Measurements from ENCODE around the gene DDX46. TPM values are rescaled to one million over a fixed set of nuclear protein-coding genes. Genes with fewer than 3 reads are reported as not detected.
A peak's percentile ranks its signal among the peaks of the same experiment; 100 is the strongest.

The DDX46 gene
- total RNA-seq, 1 donor from 2014 or later = 66.3 TPM

DNA sequence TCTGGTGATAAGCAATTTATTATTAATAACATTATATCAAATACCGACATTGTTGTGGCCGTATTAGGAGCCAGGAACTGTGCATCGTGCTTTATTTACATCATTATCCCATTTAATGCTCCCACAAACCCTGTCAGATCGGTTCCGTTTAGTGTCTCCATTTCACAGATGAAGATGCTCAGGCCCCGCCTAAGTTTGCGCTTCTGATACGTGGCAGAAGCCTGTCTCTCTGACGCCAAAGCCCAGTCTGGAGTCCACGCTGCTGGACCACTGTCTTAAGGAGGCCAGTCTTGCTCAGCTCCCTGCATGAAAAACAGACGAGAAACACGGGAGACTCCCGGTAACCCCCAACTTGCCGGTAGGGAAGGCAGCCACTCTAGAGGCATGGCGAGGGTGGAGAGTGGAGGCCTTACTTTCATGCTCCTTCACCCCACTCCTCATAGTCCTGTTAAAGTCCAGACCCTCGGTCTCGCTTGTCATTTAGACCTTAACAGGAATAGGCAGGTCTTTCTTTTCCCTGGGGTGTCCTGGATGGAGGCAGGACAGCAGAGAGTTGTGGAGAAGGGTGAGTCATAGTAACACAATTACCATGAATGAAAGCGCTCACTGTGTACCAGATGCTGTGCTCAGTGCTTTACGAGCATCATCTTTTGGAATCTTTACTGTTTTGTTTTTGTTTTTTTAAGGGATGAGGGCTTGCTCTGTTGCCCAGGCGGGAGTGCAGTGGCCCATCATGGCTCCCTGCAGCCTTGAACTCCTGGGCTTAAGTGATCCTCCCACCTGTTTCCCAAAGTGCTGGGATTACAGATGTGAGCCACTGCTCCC, 116.5 kb downstream of the DDX46 start:
- Mint-ChIP-seq H3K36me3 (peaks cover 10% of the 10 kb centered on the region), H3K9me3 (no peaks in the 10 kb centered on the region), H3K4me1 (ENCODE audit: unreplicated experiment) (peaks cover 24% of the 10 kb centered on the region), H3K4me3 (peak overlapping the region; percentile 97), H3K27ac (peak overlapping the region; percentile 89), H3K27me3 (no peaks in the 10 kb centered on the region)
- TF ChIP-seq, protein P1, sequence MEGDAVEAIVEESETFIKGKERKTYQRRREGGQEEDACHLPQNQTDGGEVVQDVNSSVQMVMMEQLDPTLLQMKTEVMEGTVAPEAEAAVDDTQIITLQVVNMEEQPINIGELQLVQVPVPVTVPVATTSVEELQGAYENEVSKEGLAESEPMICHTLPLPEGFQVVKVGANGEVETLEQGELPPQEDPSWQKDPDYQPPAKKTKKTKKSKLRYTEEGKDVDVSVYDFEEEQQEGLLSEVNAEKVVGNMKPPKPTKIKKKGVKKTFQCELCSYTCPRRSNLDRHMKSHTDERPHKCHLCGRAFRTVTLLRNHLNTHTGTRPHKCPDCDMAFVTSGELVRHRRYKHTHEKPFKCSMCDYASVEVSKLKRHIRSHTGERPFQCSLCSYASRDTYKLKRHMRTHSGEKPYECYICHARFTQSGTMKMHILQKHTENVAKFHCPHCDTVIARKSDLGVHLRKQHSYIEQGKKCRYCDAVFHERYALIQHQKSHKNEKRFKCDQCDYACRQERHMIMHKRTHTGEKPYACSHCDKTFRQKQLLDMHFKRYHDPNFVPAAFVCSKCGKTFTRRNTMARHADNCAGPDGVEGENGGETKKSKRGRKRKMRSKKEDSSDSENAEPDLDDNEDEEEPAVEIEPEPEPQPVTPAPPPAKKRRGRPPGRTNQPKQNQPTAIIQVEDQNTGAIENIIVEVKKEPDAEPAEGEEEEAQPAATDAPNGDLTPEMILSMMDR (conservative IDR thresholded peaks at IDR 0.05) = no peak
- DNase-seq (ENCODE audit: extremely low spot score, unreplicated experiment) = no peak

DNA sequence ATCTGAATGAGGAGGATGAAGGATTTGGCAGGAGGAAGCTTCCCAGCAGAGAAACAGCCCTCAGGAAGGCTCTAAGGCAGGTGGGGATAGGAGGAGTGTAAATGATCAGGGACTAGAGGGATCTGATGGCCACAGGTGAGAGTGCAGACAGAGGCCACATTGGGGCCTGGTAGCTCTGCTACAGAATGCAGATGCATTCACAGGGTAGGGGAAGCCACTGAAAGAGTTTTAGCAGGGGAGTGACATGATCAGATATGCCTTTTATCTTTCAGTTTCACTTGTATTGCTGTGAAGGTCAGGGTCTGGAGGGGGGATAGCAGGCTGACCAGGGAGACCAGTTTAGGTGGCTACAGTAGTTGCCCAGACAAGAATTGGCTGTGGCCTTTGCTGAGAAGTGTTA, 118.6 kb downstream of the DDX46 start:
- peaks cover 16% of the 10 kb centered on the region for H3K36me3 Mint-ChIP-seq
- peaks cover 26% of the 10 kb centered on the region for H3K4me1 Mint-ChIP-seq (ENCODE audit: unreplicated experiment)
- peak overlapping the region; percentile 17 for H3K27ac Mint-ChIP-seq

DNA sequence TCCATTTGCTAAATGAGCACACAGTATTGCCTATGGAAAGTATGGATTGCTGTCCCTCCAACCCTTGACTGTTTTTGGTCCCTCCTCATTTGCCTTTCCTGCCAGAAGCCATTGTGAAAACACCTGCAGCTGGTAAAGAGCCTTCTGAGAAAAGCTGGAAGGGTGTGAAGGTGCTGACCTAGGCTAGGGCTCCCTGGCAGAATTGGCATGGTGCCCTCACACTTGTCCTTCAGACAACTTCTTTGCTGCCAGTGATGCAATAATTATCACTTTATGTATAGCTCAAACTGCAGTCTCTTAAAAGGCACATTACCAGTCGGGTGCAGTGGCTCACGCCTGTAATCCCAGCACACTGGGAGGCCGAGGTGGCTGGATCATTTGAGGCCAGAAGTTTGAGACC, 119.8 kb downstream of the DDX46 start:
- no peaks in the 10 kb centered on the region for H3K9me3 Mint-ChIP-seq
- TF ChIP-seq, protein P1 (conservative IDR thresholded peaks at IDR 0.05) = no peak

More for the DNA sequence above, 118.6 kb downstream of the DDX46 start:
- TF ChIP-seq, protein P1 (conservative IDR thresholded peaks at IDR 0.05) = no peak
- Mint-ChIP-seq H3K27me3 (no peaks in the 10 kb centered on the region), H3K9me3 (no peaks in the 10 kb centered on the region), H3K4me3 (peak overlapping the region; percentile 16)
- no peak for DNase-seq (ENCODE audit: extremely low spot score, unreplicated experiment)

DNA sequence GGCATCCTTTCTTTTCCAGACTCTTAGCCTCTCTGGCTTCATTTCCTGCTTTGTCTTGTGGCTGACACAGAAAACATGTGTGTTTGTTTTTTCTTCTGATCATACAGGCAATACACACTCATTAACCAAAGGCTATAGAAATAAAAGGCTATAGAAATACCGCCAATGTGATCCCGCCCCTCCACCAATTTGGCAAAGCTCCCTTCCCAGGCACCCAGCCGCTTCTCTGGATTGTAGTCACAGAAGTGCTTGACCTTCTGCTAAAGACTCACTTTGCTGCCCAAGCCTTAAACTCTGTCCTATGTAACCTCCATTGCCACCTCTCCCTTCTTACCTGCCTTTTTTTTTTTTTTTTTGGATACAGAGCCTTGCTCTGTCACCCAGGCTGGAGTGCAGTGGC, 120.9 kb downstream of the DDX46 start:
- Mint-ChIP-seq H3K4me3 (no peak overlapping the region), H3K27ac (no peak overlapping the region), H3K36me3 (peaks cover 16% of the 10 kb centered on the region), H3K9me3 (no peaks in the 10 kb centered on the region), H3K4me1 (ENCODE audit: unreplicated experiment) (peaks cover 26% of the 10 kb centered on the region), H3K27me3 (no peaks in the 10 kb centered on the region)
- TF ChIP-seq, protein P1 (conservative IDR thresholded peaks at IDR 0.05) = no peak
- DNase-seq (ENCODE audit: extremely low spot score, unreplicated experiment) = no peak

More for the DNA sequence above, 119.8 kb downstream of the DDX46 start:
- no peak for DNase-seq (ENCODE audit: extremely low spot score, unreplicated experiment)
- Mint-ChIP-seq H3K27me3 (no peaks in the 10 kb centered on the region), H3K36me3 (peaks cover 16% of the 10 kb centered on the region), H3K4me3 (no peak overlapping the region), H3K27ac (no peak overlapping the region), H3K4me1 (ENCODE audit: unreplicated experiment) (peaks cover 26% of the 10 kb centered on the region)

Other genes starting within 250 kb of the DDX46 start
- 10.8 and 29.8 TPM in 2 replicates for gene JADE2, start 233.1 kb upstream of the DDX46 start, total RNA-seq (ENCODE audit: low replicate concordance)
- gene SAR1B, start 126.0 kb upstream of the DDX46 start, total RNA-seq (ENCODE audit: low replicate concordance) = 56.9 and 67.5 TPM in 2 replicates
- 27.5 and 37.2 TPM in 2 replicates for gene SEC24A, start 110.0 kb upstream of the DDX46 start, total RNA-seq (ENCODE audit: low replicate concordance)
- gene CAMLG, start 20.2 kb upstream of the DDX46 start, total RNA-seq (ENCODE audit: low replicate concordance) = 30.5 and 39.4 TPM in 2 replicates
- 43.7 and 62.9 TPM in 2 replicates for gene C5orf24, start 87.2 kb downstream of the DDX46 start, total RNA-seq (ENCODE audit: low replicate concordance)
- 37.1 and 41.3 TPM in 2 replicates for gene TXNDC15, start 115.6 kb downstream of the DDX46 start, total RNA-seq (ENCODE audit: low replicate concordance)
- 10.4 and 10.5 TPM in 2 replicates for gene PCBD2, start 146.4 kb downstream of the DDX46 start, total RNA-seq (ENCODE audit: low replicate concordance)
- 0.22 and 0.74 TPM in 2 replicates for gene CATSPER3, start 209.1 kb downstream of the DDX46 start, total RNA-seq (ENCODE audit: low replicate concordance)